DMS79 (cell line): ENCODE results near the gene TRIM69.
A peak's percentile ranks its signal among the peaks of the same experiment; 100 is the strongest.
"Not testable (repeated sequence)": the region's sequence is repeated elsewhere in the genome, so short reads cannot be mapped to it uniquely, and the experiment has no call there.

Experiments
- DNase-seq: peaks from one replicate; lab custom pipeline; 2025; lab: John Stamatoyannopoulos, UW

TRIM69 gene

DNA sequence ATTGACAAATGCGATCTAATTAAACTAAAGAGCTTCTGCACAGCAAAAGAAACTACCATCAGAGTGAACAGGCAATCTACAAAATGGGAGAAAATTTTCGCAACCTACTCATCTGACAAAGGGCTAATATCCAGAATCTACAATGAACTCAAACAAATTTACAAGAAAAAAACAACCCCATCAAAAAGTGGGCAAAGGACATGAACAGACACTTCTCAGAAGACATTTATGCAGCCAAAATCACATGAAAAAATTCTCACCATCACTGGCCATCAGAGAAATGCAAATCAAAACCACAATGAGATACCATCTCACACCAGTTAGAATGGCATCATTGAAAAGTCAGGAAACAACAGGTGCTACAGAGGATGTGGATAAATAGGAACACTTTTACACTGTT lies 7.1 kb downstream of the TRIM69 start:
- not testable (repeated sequence) for DNase-seq

DNA sequence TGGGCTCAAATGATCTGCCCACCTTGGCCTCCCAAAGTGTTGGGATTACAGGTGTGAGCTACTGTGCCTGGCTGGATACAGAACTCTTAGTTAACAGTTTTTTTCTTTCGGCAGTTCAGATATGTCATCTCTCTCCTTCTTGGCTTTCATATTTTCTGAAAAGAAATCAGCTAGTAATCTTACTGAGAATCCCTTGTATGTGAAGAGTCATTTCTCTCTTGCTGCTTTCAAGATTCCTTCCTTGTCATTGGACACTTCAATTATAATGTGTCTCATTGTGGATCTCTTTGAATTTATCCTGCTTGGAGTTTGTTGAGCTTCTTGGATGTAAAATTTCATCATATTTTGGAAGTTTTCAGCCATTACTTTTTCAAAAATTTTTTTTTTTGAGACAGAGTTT lies 17.0 kb downstream of the TRIM69 start:
- no peak for DNase-seq

DNA sequence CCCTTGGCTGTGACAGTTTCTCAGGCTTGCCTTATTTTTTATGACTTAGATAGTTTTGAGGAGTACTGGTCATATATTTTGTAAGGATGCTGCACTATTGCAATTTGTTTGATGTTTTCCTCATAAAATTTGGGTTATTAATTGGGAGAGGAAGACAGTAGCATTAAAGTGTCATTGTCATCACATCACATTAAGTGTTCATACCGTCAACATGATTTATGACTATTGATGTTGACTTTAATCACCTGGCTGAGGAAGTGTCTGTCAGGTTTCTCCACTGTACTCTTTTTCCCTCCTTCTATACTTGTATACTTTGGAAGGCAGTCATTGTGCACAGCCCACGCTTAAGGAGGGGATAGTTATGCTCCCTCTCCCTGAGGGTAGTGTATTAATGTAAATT lies 26.9 kb downstream of the TRIM69 start:
- DNase-seq, result no peak

DNA sequence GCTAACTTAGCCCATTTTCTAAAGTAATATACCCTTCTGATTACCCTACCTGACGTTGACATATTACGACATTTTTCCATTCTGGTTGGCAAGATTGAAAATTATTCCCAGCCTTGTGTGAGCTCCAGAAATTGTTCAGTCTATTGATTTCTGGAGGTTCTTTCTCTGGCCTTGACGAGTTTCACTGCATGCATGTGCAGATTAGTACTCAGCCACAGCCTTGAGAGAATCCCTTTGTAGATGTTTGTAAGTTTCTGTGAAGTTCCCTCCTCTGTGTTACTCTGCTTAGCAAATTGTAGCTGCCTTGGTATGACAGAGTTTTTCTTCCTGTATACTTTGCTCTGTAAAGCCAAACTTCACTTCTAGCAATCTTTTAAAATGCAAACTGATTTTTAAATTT lies 27.5 kb downstream of the TRIM69 start:
- DNase-seq, result no peak

DNA sequence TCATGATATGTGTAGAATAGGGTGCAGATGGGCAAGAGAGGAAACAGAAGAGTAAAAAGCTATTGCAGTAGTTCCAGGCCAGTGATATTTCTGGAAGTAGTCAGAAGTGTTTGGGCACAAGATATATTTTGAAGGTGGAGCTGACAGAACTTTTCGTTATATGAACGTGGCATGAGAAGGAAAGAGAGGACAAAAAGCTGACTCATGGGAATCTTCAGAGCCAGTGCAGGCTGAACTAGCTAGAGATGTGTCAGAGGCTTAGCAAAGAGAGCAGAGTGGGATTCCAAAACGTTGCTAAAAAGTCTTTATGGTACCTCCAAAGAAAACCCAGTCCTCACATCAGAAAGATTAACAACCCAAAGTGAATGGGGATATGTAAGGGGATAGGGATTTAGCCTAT lies 28.7 kb downstream of the TRIM69 start:
- no peak for DNase-seq

DNA sequence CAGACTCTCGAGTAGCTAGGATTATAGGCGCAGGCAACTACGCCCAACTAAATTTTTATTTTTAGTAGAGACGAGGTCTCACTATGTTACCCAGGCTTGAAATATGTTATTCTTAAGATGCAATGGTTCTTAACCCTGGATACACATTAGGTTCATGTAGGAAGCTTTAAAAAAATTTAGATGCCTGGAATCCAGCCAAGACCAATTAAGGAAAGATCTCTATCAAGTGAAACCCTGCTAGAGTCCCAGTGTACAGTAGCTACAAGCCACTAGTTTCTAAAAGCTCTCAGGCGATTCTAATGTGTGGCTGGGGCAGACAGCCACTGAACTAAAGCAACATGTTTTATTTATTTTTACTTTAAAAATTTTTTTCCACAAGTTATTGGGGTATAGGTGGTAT lies 33.2 kb downstream of the TRIM69 start:
- no peak for DNase-seq

DNA sequence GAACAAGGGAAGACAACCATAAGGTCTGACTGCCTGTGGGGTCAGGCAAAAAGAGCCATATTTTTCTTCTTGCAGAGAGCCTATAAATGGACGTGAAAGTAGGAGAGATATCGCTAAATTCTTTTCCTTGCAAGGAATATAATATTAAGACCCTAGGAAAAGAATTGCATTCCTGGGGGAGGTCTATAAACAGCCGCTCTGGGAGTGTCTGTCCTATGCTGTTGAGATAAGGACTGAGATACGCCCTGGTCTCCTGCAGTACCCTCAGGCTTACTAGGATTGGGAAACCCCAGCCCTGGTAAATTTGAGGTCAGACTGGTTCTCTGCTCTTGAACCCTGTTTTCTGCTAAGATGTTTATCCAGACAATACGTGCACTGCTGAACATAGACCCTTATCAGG lies 34.4 kb downstream of the TRIM69 start:
- not testable (repeated sequence) for DNase-seq

DNA sequence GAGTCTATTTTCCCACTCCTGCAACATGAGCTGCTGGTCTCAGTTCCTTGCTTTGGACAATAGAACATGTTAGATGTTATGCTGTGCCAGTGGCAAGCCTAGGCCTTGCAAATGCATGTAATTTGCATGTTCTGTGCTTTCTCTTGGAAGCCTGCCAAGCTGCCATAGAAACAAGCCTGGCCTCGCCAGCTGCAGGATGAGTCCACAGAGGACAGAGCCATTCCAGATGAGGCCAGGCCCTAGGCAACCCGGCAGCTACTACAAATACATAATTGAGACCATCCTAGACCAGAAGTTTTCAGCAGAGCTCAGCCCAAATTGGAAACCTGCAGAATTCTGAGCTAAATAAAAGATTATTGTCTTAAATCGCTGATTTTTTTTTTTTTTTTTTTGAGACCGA lies 39.6 kb downstream of the TRIM69 start:
- DNase-seq, result peak; percentile 19

DNA sequence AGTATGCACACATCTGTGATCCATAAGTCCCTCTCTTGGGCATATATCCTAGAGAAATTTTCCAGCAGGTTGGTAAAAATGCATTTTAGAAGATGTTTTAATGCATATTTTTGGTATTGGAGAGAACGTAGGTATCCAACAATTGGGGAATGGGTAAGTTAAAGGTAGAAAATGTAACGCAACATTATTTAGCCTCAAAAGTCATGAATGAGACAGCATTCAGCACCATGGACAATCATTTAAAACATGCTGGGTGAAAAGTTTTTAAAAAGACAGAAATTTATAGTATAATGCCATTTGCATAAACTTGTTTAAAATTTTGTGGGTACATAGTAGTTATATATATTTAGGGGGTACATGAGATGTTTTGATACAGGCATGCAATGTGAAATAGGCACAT lies 43.4 kb downstream of the TRIM69 start:
- no peak for DNase-seq

DNA sequence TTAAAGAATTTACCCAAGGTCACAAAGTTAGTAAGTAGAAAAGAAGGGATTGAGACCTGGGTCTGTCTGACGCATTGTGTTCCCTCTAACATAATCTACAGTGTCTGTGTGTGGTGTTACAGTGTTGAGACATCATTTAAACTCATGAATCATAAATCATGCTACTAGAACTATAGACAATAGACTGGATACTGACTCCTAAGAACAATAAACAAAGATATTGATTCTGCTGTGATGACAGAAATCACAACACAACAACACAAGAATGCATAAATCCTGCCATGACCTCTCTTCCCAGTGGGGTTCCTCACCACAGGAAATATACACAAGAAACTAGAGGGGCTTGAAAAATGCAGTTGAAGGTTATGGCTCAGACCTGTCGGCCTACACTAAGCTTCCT lies 44.3 kb downstream of the TRIM69 start:
- no peak for DNase-seq

DNA sequence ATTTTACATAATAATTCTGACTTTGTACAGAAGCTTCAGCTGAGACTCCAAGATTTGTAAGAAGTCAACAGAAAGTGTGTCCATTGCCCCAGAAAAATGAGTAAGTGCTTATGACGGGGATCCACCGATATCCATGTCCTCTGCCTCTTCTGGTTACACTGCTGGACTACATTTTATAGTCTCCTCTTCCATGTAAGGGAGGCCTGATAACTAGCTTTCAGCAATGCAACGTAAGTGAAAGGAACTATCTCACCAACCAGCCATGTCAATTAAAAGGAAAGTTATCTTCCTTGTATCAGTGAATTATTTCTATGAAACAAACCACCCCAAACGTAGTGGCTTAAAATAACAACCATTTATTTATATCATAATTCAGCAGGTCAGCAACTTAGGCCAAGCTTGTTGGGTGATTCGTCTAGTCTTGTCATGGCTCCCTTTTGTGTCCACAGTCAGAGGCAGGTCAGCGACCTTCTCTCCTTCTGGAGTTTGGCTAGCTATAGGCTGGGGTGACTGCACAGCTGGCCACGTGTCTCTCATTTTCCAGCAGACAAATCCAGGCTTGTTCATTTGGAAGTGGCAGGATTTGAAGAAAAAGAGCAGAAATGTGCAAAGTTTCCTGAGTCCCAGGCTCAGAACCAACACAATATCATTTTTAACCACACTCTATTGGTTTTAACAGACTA lies 44.9 kb downstream of the TRIM69 start:
- no peak for DNase-seq

DNA sequence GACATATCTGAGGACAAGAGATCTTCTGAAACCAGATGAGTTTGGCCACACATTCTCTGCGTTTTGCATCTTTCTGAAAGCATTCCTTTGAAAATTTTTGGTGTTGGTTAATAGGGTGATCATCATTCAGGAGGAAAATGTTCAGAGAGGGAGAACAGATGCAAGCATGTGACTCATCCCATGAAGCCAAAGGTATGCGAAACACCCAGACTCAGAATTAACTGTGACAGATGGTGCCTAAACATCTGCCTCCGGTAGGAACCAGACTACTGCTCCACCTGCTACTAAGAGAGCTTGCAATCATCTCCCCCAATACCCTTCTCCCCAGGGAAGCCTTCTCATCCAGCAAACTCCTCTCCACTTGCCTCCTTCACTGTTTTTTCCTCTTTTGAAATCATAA lies 46.2 kb downstream of the TRIM69 start:
- DNase-seq, result no peak

DNA sequence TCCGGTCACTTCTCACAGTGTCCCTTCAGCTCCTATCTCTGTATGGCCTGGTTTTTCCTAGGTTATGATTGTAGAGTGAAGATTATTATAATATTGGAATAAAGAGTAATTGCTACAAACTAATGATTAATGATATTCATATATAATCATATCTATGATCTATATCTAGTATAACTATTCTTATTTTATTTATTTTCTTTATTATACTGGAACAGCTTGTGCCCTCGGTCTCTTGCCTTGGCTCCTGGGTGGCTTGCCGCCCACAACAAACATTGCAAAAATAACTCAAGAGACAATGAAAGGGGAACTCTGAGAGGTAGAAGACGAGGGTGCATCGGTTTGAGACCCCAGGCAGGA lies 48.6 kb downstream of the TRIM69 start:
- DNase-seq, result not testable (repeated sequence)

DNA sequence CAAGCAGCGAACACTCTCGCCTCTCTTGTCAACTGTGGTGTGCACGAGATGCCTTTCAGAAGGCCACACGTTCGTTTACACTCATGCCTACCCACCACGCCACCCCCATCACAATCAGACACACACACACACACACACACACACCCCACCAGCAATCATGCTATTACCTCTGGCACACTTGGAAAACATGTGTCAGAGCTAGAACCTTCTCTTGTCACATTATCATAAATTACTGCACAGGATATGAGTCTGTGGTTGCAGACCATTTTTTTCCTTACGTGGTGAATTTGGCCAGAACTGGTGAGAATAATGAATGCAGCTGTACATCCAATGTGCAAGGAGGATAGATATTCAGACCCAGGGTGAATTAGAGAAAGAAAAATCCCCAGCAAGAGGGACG lies 52.4 kb downstream of the TRIM69 start:
- no peak for DNase-seq

DNA sequence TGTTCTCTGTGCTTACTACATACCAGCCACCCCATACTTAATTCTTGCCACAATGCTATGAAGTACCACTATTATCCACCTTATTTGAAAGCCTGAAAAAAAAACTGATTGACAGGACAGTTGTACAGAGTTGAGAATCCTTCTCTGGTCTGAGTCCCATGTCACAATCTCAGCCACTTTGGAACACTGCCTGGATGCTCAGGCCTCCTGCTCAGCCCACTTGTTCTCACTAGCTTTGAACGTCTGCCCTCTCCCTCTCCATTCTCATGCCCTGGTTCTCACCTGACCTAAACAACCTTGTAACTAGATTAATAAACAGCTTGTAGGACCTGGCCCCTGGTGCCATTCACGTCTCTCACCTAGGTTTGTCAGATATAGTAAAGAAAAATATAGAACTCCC lies 53.9 kb downstream of the TRIM69 start:
- DNase-seq, result no peak

DNA sequence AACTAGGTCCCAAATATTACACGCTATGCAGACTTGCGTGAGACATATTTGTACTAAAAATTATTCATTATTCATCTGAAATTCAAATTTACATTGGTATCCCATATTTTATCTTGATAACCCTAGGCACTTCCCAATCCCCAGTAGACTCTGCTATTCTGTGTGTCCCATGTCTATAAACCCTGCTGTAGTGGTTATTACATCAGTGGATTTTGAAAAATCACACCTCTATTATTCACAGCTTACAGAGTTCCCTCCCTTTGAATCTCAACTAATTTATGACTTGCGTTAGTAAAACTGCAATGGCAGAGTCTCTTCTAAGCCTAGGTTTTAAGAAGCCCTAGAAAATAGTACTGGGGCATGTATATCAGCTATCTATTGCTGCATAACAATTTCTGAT lies 54.3 kb downstream of the TRIM69 start:
- no peak for DNase-seq

DNA sequence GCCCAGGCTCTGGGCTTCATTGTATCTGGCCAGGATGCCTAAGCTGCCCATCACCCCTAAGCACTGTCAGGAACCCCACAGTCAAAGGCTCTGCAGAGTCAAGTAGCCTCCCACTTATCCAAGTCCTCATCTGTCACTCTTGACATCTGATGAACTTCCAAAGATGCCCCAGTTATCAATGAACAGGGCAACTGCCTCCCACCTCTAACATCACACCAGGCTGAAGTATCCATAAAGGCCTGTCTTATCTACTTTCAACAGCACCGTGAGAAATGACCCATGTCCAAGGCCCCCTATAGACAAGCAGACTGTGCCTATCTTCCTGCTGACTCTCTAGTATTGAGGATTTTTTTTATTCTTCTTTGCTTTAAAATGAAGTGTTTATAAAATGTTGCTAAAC lies 56.4 kb downstream of the TRIM69 start:
- DNase-seq, result no peak

DNA sequence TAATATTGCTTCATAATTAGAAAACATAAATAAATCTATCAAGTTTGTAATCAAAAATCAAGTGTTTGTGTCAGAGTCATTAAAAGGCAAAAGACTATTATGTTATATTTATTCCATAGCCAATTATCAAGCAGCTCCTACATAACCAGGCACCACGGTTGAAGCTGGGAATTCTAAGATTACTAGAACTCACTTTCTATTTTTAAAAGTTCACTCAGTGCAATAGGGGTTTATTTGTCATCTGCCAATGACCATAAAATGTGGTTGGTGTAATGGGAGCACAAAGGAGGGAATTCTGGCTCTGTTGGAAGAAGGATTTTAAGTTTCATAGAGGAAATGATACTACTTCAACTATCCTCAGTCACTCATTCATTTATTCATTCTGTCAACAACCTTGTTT lies 57.7 kb downstream of the TRIM69 start:
- no peak for DNase-seq

DNA sequence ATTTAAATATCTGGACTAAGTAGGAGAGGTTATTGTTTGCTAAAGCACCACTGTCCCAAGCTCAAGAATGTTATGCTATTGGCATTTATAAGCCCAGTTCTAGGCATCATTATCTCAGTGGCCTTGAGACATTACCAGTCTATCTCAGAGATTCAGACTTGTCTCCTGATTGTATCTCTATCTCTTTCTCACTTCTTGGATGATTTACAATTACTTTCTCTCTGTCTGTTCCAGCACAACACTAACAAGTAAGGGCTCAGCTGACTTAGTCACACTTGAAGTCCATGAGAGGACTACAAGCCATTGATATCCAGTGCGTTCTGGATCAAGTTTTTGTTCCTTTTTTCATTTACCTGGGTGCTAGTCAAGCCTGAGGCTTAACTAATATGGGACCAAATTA lies 60.2 kb downstream of the TRIM69 start:
- DNase-seq, result no peak

DNA sequence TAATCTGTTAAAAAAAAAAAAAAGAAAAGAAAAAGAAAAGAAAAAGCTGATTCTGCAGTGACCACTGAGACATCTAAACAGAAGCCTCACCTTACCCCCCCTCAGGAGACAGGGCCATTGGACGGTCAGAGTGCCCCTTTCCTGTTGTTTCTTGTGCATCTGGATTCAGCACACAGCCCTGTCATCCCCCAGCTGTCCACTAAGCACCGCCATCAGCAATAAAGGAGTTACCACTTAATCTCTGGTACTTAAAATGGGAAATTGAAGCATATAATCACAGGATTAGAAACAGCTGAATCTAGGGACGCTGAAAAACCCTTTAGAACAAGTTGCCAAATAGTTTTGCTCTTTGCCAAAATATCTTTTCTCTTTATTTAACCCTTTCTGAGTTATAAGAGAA lies 62.5 kb downstream of the TRIM69 start:
- no peak for DNase-seq

DNA sequence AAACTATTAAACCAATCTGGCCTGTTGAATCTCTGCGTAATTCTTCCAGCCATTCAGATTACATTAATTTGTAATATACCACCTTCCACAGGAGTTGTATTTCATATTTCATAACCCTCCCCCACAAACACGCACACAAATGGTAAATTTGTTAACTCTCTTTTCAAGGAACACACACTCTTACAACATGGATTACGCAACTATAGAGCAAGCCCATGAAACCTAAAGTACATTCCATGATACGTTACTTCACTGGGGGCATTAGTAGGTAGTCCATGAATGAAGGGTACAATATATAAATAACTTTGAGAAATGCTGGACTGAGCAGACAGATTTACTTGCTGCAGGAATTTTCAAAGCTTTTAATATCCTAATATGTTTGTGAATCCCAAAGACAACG lies 65.0 kb downstream of the TRIM69 start:
- no peak for DNase-seq

DNA sequence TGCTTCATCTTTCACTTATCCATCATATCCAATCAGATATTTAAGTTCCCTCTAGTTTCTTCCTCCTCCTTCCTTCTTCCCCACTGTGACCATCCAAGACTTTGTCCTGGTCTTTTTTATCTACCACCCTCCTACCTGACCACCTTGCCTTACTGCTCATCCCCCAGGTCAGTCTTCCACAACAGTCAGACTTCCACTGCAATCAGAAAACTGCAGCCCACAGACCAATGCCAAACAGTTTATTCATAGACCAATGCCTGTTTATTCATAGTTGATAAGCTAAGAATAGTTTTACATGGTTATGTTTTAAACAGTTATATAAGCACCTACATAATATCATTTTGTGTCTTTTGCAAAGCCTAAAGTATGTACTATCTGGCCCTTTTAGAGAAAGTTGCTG lies 65.5 kb downstream of the TRIM69 start:
- no peak for DNase-seq

DNA sequence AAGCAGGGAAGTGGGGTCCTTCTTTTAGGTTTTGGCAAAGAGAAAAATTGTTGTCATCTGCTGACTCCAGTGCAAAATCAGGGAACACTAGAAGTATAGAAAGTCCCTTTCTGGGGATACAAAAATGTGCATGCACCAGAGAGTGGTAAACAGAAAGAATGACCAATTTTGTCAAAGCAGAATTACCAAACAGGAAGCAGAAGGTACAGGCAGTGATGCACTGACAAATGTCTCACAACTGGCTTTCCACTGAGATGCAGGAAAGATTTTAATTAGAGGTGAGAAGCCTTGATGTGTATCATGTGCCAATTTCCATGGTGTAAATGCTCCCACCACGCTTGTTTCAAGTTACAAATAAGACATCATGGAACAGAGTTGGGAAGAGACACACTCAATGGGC lies 66.0 kb downstream of the TRIM69 start:
- no peak for DNase-seq

DNA sequence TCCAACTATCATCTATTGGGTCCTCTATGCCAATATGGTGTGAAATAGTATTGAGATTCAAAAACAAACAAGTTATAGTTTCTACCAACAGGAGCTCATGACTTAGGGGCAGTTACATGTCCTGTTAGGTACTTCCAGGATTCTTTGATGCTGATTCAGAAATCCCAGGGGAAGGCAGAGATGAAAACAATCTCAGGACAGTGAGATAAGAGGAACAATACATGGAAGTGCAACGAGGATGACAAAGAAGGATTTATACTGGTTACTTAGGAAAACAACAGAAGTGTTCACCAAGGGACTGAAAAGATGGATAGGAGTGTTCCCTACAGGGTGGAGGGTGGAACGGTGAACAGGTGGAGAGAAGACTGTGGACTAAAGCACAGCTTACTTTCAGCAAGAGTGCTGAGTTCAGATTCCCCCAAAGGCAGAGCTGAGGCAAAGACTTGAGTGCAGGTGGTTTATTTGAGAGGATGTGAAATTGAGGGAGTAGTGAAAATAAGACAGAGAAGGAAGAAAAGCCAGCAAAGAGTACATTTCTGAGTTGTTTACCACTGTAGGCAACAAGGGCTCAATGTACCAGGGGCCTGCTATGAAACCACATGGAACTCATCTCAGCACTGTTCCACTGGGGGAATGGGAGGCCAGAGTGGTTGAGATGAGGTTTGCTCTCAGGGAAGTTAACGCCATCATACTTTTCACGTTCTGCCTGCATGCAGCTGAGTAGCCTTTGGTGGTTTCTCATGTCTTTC lies 68.1 kb downstream of the TRIM69 start:
- no peak for DNase-seq
